Right lobe of liver (tissue), 6 donors: ENCODE results near the gene NUP43. TPM values are rescaled to one million over a fixed set of nuclear protein-coding genes. Genes with fewer than 3 reads are reported as not detected.

Experiments
- ATAC-seq, 4 donors: fragments of 200-7000 bp; cut with Tn5 transposase; one replicate each; pipeline ENCODE4 v1.9.1; 2020; ENCODE audit warnings: mild to moderate bottlenecking in 4 of 4, moderate library complexity in 4 of 4
- DNase-seq, 3 donors: peaks; one replicate each; pipeline ENCODE4 v3.0.0-alpha.2; 2020
- H3K27ac ChIP-seq, 3 donors: fragments of 200-600 bp; one replicate each; pipeline ENCODE4 v1.8.0; 2022
- H3K27me3 ChIP-seq, 2 donors: fragments of 200-600 bp; one replicate each; pipeline ENCODE4 v1.8.0; 2022
- H3K36me3 ChIP-seq, 4 donors: fragments of 200-600 bp; sonication (generic) in 1 of 4; one replicate each; pipeline versions ENCODE4 v1.5.1 to v1.8.0; 2017 to 2022; ENCODE audit warnings: control low read depth in 1 of 4
- H3K4me1 ChIP-seq, 4 donors: fragments of 200-600 bp; sonication (generic) in 1 of 4; one replicate each; pipeline versions ENCODE4 v1.5.1 to v1.8.0; 2017 to 2022; ENCODE audit warnings: control low read depth in 1 of 4
- H3K4me3 ChIP-seq, 3 donors: fragments of 200-600 bp; one replicate each; pipeline ENCODE4 v1.8.0; 2022
- H3K9me3 ChIP-seq, 4 donors: fragments of 200-600 bp; sonication (generic) in 1 of 4; one replicate each; pipeline versions ENCODE4 v1.5.1 to v1.8.0; 2017 to 2022; ENCODE audit warnings: control low read depth in 1 of 4
- POLR2A ChIP-seq: fragments of 450-650 bp; IDR thresholded peaks from one replicate; pipeline ENCODE4 v1.6.1; 2017; ENCODE audit warnings: antibody characterized with exemption, mild to moderate bottlenecking
- WGBS: methylation state at CpG from one replicate; pipeline ENCODE4 v1.1.6; 2018; ENCODE audit warnings: low coverage, low lambda C conversion rate; ENCODE audit not compliant: insufficient coverage; ENCODE audit errors: missing lambda C conversion rate; 5-methylcytosine and 5-hydroxymethylcytosine counted together
- intact Hi-C, 2 donors: fragments of 100-400 bp; cut with DNase I; formaldehyde crosslinking; loops; one replicate each; pipeline versions ENCODE4 v1.11.2 to v1.14.1; 2022
- total RNA-seq, 6 experiments: library from RNA; depleted of rRNA in 2 of 6; stranded (reverse); fragments of >200 nt in 2 of 6; fragmentation: NEBNext Ultra II Directional in 3 of 6; extraction: Animal tissue kit (Norgen Biotek cat#: 25700) in 3 of 6; gene quantifications; one replicate each; pipeline versions ENCODE4 v1.1.0 to v1.2.4, GENCODE V29; 2016 to 2023
- TF ChIP-seq, protein P1 (sequence below), 4 donors: fragments of 200-600 bp in 3 of 4; fragments of 450-650 bp in 1 of 4; IDR thresholded peaks; one replicate each; pipeline versions ENCODE4 v1.5.1 to v1.8.0; 2016 to 2022; ENCODE audit warnings: antibody characterized with exemption in 4 of 4, mild to moderate bottlenecking in 2 of 4
- donor health status: DM: no; HTN: yes; CAD: no.
- donor health status: DM: no; HTN: no; CAD: no.
- donor health status: DM: no; HTN: no; CAD: no.
- donor health status: DM: no; HTN: yes; CAD: no.
- donor health status: DM: no; HTN: yes; CAD: no.

Gene NUP43
- total RNA-seq, 6 experiments from 2014 or later = 8.8 to 15.9 (median 12.1) TPM

DNA sequence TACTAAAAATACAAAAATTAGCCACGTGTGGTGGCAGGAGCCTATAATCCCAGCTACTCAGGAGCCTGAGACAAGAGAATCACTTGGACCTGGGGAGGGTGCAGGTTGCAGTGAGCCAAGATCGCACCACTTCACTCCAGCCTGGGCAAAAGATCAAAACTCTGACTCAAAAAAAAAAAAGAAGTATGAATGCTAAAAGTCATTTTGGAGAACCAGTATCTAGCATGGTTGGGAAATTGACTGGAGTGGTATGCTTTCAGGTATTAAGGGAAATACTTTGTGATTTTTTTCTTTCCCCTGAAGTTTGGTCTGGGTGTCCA is 33.3 kb upstream of the NUP43 start:
- WGBS = 41% methylated on average over 2 of the region's 2 CpGs

DNA sequence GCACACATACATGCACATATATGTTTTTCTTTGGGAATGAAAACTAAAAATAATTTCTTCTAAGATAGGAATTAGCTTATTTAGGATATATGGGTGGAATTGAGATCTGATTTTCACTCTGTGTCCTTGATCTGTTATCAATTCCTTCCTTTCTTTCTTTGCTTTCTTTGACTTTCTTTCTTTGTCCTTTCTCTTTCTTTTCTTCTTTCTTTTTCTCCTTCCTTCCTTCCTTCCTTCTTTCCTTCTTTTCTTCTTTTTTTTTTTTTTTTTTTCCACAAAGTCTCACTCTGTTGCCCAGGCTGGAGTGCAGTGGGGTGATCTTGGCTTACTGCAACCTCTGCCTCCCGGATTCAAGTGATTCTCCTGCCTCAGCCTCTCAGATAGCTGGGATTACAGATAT is 31.3 kb upstream of the NUP43 start:
- TF ChIP-seq, protein P1, sequence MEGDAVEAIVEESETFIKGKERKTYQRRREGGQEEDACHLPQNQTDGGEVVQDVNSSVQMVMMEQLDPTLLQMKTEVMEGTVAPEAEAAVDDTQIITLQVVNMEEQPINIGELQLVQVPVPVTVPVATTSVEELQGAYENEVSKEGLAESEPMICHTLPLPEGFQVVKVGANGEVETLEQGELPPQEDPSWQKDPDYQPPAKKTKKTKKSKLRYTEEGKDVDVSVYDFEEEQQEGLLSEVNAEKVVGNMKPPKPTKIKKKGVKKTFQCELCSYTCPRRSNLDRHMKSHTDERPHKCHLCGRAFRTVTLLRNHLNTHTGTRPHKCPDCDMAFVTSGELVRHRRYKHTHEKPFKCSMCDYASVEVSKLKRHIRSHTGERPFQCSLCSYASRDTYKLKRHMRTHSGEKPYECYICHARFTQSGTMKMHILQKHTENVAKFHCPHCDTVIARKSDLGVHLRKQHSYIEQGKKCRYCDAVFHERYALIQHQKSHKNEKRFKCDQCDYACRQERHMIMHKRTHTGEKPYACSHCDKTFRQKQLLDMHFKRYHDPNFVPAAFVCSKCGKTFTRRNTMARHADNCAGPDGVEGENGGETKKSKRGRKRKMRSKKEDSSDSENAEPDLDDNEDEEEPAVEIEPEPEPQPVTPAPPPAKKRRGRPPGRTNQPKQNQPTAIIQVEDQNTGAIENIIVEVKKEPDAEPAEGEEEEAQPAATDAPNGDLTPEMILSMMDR (IDR thresholded peaks at IDR 0.05) = no peak
- no peak for TF ChIP-seq POLR2A
- Histone ChIP-seq H3K36me3 (peaks cover 0 to 31% (median 6%) of the 10 kb centered on the region in 4 donors), H3K9me3 (no peaks in the 10 kb centered on the region), H3K4me3 (no peak overlapping the region), H3K4me1 (no peaks in the 10 kb centered on the region), H3K27ac (no peak overlapping the region), H3K27me3 (no peaks in the 10 kb centered on the region)
- ATAC-seq = no peak
- 89% methylated on average over 1 of the region's 1 CpG for WGBS
- DNase-seq = no peak
- intact Hi-C loops = no loop called here

More for the DNA sequence above, 33.3 kb upstream of the NUP43 start:
- TF ChIP-seq, protein P1 (IDR thresholded peaks at IDR 0.05) = no peak
- no peak for TF ChIP-seq POLR2A
- intact Hi-C loops = no loop called here
- Histone ChIP-seq H3K4me3 (no peak overlapping the region), H3K36me3 (peaks cover 0 to 27% (median 11%) of the 10 kb centered on the region in 4 donors), H3K27ac (no peak overlapping the region), H3K27me3 (no peaks in the 10 kb centered on the region), H3K4me1 (no peaks in the 10 kb centered on the region), H3K9me3 (no peaks in the 10 kb centered on the region)
- DNase-seq (no peak), ATAC-seq (no peak)

DNA sequence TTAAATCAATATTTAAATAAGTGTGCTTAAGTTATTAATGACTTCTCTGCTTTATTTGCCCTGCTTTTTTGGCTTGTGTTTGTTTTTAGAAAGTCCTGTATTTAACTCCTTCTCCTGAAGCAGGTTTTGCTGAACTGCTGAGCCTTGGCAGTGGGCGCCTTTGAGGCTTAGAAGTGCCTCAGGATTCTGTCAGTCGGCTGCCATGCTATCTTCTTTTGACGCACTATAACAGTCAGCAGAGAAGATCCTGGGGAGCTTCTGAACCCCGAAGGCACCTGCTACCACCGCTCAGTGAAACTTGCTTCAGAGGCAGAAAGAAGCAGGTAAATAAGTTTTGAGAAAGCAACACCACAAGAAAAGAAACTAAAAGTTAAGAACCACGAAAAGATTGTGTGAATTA is 25.6 kb upstream of the NUP43 start:
- Histone ChIP-seq H3K27me3 (no peaks in the 10 kb centered on the region), H3K36me3 (peaks cover 0 to 41% (median 7%) of the 10 kb centered on the region in 4 donors), H3K4me3 (no peak overlapping the region), H3K9me3 (no peaks in the 10 kb centered on the region), H3K27ac (no peak overlapping the region), H3K4me1 (peaks cover 0 to 3% (median 0%) of the 10 kb centered on the region in 4 donors)
- ATAC-seq = no peak
- intact Hi-C loops = no loop called here
- no peak for DNase-seq
- no peak for TF ChIP-seq POLR2A
- TF ChIP-seq, protein P1 (IDR thresholded peaks at IDR 0.05) = no peak
- WGBS = 80% methylated on average over 6 of the region's 6 CpGs

DNA sequence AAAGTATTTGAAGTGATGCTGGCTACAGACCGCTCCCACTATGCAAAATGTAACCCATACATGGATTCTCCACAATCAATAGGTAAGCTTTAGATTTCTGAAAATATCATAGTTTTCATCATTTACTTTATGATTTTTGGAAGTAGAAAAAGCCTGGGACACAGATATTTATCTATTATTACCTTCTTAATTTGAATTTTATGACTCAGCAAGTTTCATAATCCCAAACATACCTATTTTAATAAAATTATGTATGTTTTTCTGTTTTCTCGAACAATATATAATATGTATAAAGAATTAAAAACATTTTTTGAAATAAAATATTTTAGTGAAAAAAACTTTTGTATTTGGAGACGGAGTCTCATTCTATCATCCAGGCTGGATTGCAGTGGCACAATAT is 24.9 kb upstream of the NUP43 start:
- 98% methylated on average over 3 of the region's 3 CpGs for WGBS
- Histone ChIP-seq H3K27me3 (no peaks in the 10 kb centered on the region), H3K27ac (no peak overlapping the region), H3K9me3 (no peaks in the 10 kb centered on the region), H3K4me1 (peaks cover 0 to 10% (median 0%) of the 10 kb centered on the region in 4 donors), H3K36me3 (peaks cover 0 to 38% (median 7%) of the 10 kb centered on the region in 4 donors), H3K4me3 (no peak overlapping the region)
- ATAC-seq (no peak), DNase-seq (no peak)
- TF ChIP-seq, protein P1 (IDR thresholded peaks at IDR 0.05) = no peak
- no peak for TF ChIP-seq POLR2A
- intact Hi-C loops = no loop called here

DNA sequence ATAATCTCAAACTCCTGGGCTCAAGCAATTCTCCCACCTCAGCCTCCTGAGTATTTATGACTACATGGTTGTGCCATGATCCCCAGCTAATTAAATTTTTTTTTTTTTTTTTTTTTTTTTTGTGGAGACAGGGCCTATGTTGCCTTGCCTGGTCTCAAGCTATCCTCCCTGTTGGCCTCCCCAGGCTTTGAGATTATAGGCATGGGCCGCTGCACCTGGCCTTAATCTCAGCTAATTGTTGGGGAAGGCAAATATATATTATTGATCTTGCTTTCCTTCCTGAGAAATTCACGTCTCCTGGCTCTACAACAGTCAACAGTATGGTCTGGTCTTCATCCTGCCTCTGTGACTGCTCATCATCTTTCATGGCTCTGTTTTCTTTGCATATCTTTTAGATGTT is 23.3 kb upstream of the NUP43 start:
- intact Hi-C loops = no loop called here
- Histone ChIP-seq H3K27ac (no peak overlapping the region), H3K36me3 (peaks cover 0 to 31% (median 7%) of the 10 kb centered on the region in 4 donors), H3K9me3 (no peaks in the 10 kb centered on the region), H3K4me3 (no peak overlapping the region), H3K4me1 (peaks cover 0 to 10% (median 0%) of the 10 kb centered on the region in 4 donors), H3K27me3 (no peaks in the 10 kb centered on the region)
- no peak for TF ChIP-seq POLR2A
- TF ChIP-seq, protein P1 (IDR thresholded peaks at IDR 0.05) = no peak
- no peak for ATAC-seq
- DNase-seq = no peak
- WGBS = 56% methylated on average over 2 of the region's 2 CpGs
